ENCODE results near the gene BTNL2. TPM values are rescaled to one million over a fixed set of nuclear protein-coding genes. Genes with fewer than 3 reads are reported as not detected.

BTNL2 gene
- total and polyA plus RNA-seq, 8 donors: 0.86 to 3.0 (median 1.3) TPM; not detected in 2

DNA sequence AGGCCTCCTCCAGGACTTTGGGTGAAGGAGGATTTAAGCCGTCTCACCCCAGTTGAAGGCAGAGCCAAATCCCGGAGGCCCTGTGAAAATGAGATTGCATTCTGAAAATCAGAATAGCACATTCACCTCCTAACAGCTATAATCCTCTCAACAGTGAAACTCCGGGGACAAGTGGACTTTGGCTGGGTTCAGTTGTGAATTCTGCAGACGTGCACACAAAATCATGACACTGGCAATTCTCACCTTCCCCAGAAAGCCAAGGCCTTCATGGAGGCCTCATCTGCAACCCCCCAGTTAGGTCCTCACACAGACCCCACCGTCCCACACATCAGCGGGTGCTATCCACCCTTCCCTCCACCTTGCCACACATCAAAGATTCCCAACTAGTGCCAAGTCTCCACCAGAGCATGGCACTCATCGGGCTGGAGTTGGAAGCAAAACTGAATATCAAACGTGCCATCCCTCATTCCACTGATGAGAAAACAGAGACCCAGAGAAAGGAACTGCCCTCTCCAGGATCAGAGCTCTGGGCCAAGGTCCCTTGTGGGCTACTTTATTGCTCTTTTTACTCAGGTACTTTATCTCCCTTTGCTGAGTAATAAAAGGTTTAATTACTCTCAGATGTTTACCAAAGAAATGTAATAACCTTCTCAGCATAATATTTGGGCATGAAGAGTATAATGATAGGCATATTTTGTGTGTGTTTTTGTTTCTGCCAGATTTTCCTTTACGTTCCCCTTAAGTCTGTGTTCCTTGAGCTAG, 4.8 kb upstream of the BTNL2 start:
- Histone ChIP-seq H3K27me3 (peaks cover 12 to 60% of the 10 kb centered on the region in 2 donors), H3K4me1 (peaks cover 0 to 14% of the 10 kb centered on the region in 2 donors), H3K27ac (no peak overlapping the region), H3K4me3 (no peak overlapping the region), H3K9me3 (no peaks in the 10 kb centered on the region), H3K36me3 (no peaks in the 10 kb centered on the region)
- DNase-seq (no peak), ATAC-seq (no peak)
- intact Hi-C loops (cut with DNase I): loop anchor here in 1 of 2 donors (10.0 kb wide), 1 partner anchor 167 kb away; no protein-coding TSS in a partner anchor
- TF ChIP-seq, protein P1, sequence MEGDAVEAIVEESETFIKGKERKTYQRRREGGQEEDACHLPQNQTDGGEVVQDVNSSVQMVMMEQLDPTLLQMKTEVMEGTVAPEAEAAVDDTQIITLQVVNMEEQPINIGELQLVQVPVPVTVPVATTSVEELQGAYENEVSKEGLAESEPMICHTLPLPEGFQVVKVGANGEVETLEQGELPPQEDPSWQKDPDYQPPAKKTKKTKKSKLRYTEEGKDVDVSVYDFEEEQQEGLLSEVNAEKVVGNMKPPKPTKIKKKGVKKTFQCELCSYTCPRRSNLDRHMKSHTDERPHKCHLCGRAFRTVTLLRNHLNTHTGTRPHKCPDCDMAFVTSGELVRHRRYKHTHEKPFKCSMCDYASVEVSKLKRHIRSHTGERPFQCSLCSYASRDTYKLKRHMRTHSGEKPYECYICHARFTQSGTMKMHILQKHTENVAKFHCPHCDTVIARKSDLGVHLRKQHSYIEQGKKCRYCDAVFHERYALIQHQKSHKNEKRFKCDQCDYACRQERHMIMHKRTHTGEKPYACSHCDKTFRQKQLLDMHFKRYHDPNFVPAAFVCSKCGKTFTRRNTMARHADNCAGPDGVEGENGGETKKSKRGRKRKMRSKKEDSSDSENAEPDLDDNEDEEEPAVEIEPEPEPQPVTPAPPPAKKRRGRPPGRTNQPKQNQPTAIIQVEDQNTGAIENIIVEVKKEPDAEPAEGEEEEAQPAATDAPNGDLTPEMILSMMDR (IDR thresholded peaks at IDR 0.05): no peak

DNA sequence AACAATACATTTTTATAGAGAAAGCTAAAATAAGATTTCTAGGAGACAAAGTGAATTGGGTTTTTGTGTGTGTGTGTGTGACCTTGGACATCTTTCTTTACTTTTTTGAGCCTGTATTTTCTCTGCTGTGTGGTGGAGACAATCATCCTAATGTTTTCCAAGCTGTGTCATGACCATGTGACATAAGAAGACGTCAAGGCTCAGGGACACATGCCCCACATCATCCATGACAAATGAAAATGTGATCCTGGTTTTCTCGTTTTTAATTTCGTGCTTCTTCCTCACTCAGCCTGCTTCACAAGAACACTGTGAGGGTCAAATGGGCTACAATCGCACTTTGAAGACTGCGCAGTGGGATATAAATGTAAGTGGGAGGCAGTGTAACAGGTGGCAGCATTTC, 3.9 kb upstream of the BTNL2 start:
- Histone ChIP-seq H3K36me3 (no peaks in the 10 kb centered on the region), H3K4me1 (peaks cover 0 to 12% of the 10 kb centered on the region in 2 donors), H3K4me3 (no peak overlapping the region), H3K9me3 (no peaks in the 10 kb centered on the region), H3K27ac (no peak overlapping the region), H3K27me3 (peaks cover 3 to 60% of the 10 kb centered on the region in 2 donors)
- TF ChIP-seq, protein P1 (IDR thresholded peaks at IDR 0.05): no peak
- no peak for ATAC-seq
- DNase-seq: no peak
- intact Hi-C loops (cut with DNase I): loop anchor here in 1 of 2 donors (10.0 kb wide), 1 partner anchor 166 kb away; no protein-coding TSS in a partner anchor

DNA sequence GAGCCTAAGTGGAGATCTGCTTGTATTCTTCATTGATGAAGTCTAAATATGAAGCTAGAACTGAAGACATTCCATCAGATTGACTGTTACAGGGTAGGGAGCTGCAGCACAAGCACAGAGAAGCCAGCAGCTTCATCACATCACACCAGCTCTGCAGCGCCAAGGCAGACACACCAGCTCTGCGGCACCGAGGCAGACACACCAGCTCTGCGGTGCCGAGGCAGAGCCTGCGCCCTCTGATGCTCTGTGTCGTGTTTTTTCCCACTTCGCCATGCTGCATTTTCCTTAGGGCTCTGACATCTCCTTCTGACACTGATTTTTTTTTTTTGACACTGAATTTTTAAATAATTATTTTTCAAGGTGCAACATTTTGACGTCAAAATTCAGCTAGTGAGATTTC, 784 bp downstream of the BTNL2 start:
- no peaks in the 10 kb centered on the region for H3K36me3 ChIP-seq
- ATAC-seq (no peak), DNase-seq (no peak)
- no peak overlapping the region for H3K27ac ChIP-seq
- no peaks in the 10 kb centered on the region for H3K4me1 ChIP-seq
- intact Hi-C loops (cut with DNase I): no loop called here
- peaks cover 6 to 58% of the 10 kb centered on the region in 2 donors for H3K27me3 ChIP-seq
- TF ChIP-seq, protein P1 (IDR thresholded peaks at IDR 0.05): no peak
- no peak overlapping the region for H3K4me3 ChIP-seq
- H3K9me3 ChIP-seq: no peaks in the 10 kb centered on the region

DNA sequence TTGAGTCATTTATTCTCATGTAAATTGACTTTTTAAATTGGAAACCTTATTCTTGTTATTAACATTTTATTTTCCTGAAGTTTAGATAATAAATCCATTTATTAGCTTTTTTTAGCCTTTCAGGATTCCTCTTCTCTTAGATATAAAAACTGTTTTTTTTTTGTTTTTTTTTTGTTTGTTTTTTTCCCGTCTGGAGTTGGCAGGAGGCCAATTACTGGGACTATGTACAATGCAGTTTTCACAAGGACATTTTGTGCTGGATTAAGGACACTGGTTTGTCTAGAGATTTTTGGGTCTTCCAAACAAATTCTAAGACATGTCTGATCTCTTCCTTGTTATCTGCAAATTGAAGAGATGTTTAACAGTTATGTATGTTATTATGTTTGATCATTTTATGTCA, 1.3 kb downstream of the BTNL2 start:
- DNase-seq (no peak), ATAC-seq (no peak)
- Histone ChIP-seq H3K4me1 (no peaks in the 10 kb centered on the region), H3K36me3 (no peaks in the 10 kb centered on the region), H3K27me3 (peaks cover 6 to 58% of the 10 kb centered on the region in 2 donors), H3K9me3 (no peaks in the 10 kb centered on the region), H3K27ac (no peak overlapping the region), H3K4me3 (no peak overlapping the region)
- intact Hi-C loops (cut with DNase I): no loop called here
- TF ChIP-seq, protein P1 (IDR thresholded peaks at IDR 0.05): no peak

DNA sequence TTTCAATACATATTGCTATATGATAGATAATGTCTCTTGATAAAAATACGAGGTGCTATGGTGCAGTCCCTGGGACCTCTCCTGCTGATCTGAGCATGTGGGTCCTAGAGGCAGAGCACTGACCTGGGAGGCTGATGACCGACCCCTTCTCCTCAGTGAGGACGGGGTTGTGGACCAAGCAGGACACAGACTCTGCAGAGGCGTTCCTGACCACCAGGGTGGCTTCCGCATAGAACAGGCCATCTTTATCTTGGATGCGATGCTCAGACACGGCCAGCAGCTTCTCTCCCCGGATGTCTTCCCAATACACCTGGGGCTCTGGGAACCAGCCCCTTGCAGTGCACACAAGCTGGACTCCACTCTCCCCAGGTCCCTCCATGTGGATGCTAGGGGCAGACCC, 4.2 kb downstream of the BTNL2 start:
- ATAC-seq (no peak), DNase-seq (no peak)
- Histone ChIP-seq H3K4me3 (no peak overlapping the region), H3K27me3 (peaks cover 6 to 51% of the 10 kb centered on the region in 2 donors), H3K27ac (no peak overlapping the region), H3K4me1 (no peaks in the 10 kb centered on the region), H3K9me3 (no peaks in the 10 kb centered on the region), H3K36me3 (no peaks in the 10 kb centered on the region)
- intact Hi-C loops (cut with DNase I): no loop called here
- TF ChIP-seq, protein P1 (IDR thresholded peaks at IDR 0.05): no peak
